ENCODE data around the gene ANGPTL5. TPM values are rescaled to one million over a fixed set of nuclear protein-coding genes. Genes with fewer than 3 reads are reported as not detected.

Gene ANGPTL5
- total and polyA plus RNA-seq, 3 donors from 2014 or later, result 0.31 to 0.74 (median 0.62) TPM

DNA sequence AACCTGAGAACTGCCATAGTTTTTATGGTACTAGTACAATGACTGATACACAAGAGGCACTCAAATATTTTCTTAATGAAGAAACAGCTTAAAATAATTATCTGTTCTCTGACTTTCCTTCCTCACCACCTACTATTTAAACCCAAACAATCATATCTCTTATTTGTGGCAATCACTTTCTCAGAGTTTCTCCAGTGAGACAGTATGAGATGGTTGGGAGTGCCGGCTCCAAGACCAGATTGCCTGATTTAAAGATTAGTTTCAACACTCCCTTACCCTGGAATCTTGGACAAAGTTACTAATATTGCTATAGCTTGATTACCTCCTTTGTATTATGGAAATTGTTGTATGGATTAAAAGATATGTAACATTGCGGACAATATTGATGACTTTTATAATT is 7.2 kb downstream of the ANGPTL5 start:
- no peak for DNase-seq
- intact Hi-C loops (cut with DNase I; ENCODE audit: low total_unique reads), result no loop called here
- H3K36me3 ChIP-seq (ENCODE audit: low read depth, missing control alignments), result no peaks in the 10 kb centered on the region
- peak overlapping the region in 1 of 2 donors; percentile 42 for H3K27ac ChIP-seq
- H3K9me3 ChIP-seq, result no peaks in the 10 kb centered on the region
- peaks cover 19% of the 10 kb centered on the region for H3K4me1 ChIP-seq
- no peaks in the 10 kb centered on the region for H3K27me3 ChIP-seq
- 63 to 77% methylated on average over 2 of the region's 2 CpGs for WGBS, 2 donors
- TF ChIP-seq CTCF (IDR thresholded peaks at IDR 0.05), result no peak
- TF ChIP-seq POLR2A (IDR thresholded peaks at IDR 0.05), result no peak
- no peak overlapping the region for H3K4me3 ChIP-seq

DNA sequence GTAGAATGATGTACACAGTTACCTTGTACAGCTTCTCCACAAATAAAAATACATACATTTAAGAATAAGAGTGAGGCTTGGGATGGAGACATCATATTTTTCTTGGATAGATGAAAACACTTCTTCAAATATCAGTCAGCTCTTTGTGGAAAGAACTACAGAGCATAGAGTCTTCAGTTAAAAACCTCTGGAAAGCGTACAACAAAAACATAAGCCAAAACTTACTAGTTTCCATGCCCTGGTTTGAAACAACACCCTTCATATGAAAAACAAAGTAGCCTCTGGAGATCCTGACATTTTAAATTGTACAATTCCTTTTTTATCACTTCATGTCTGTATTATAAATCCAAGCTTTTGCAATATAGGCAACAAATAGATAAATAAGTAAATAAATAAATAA is 8.5 kb downstream of the ANGPTL5 start:
- DNase-seq, result no peak
- Histone ChIP-seq H3K27ac (no peak overlapping the region), H3K27me3 (no peaks in the 10 kb centered on the region), H3K9me3 (no peaks in the 10 kb centered on the region), H3K36me3 (ENCODE audit: low read depth, missing control alignments) (no peaks in the 10 kb centered on the region), H3K4me1 (peaks cover 7% of the 10 kb centered on the region), H3K4me3 (no peak overlapping the region)
- WGBS, 2 donors, result 46 to 59% methylated on average over 1 of the region's 1 CpG
- TF ChIP-seq CTCF (IDR thresholded peaks at IDR 0.05) (no peak), POLR2A (IDR thresholded peaks at IDR 0.05) (no peak)
- intact Hi-C loops (cut with DNase I; ENCODE audit: low total_unique reads), result no loop called here

- 62% methylated on average over 1 of the region's 1 CpG for WGBS, 2 donors
- TF ChIP-seq CTCF (IDR thresholded peaks at IDR 0.05) (no peak), POLR2A (IDR thresholded peaks at IDR 0.05) (no peak)
- DNase-seq, result no peak
- H3K27me3 ChIP-seq, result no peaks in the 10 kb centered on the region
- H3K4me3 ChIP-seq, result no peak overlapping the region
- H3K4me1 ChIP-seq, result no peaks in the 10 kb centered on the region
- H3K9me3 ChIP-seq, result no peaks in the 10 kb centered on the region
- no peaks in the 10 kb centered on the region for H3K36me3 ChIP-seq (ENCODE audit: low read depth, missing control alignments)
- no peak overlapping the region for H3K27ac ChIP-seq
- intact Hi-C loops (cut with DNase I; ENCODE audit: low total_unique reads), result no loop called here
Observed at GRCh38 chr11:101894505-101894904, 21.8 kb downstream of the ANGPTL5 start.

DNA sequence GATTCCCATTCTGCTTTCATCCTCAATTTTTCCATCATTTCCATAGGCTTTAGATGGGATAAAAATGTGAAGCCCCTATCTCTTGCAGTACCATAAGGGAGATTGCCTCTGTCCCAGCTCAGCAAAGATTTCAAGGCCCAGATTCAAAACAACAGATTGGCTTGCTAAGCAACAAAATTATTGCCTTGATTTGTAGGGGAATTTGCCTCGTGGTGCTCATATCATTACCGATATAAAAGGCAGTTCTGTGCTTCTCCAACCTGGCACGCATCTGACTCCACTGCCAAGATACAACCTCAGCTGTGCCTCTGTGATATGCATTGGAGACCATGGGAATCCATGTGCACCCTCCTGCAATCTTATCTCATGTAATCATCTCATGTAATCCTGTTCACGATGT is 26.6 kb downstream of the ANGPTL5 start:
- 84% methylated on average over 4 of the region's 4 CpGs for WGBS, 2 donors
- no peak for DNase-seq

More for the DNA sequence above, 26.6 kb downstream of the ANGPTL5 start:
- intact Hi-C loops (cut with DNase I; ENCODE audit: low total_unique reads), result no loop called here
- no peak for TF ChIP-seq POLR2A (IDR thresholded peaks at IDR 0.05)
- no peak for TF ChIP-seq CTCF (IDR thresholded peaks at IDR 0.05)
- no peak overlapping the region for H3K27ac ChIP-seq
- H3K36me3 ChIP-seq (ENCODE audit: low read depth, missing control alignments), result no peaks in the 10 kb centered on the region
- H3K4me1 ChIP-seq, result no peaks in the 10 kb centered on the region
- H3K4me3 ChIP-seq, result no peak overlapping the region
- no peaks in the 10 kb centered on the region for H3K9me3 ChIP-seq
- no peaks in the 10 kb centered on the region for H3K27me3 ChIP-seq

Data from testis (tissue), 3 donors.